Natural killer cell (primary cell): ENCODE data around the gene MSI2. TPM values are rescaled to one million over a fixed set of nuclear protein-coding genes. Genes with fewer than 3 reads are reported as not detected.

ENCODE experiments used
- ATAC-seq, 3 donors: fragments of 150-1000 bp in 2 of 3; fragments of 200-7000 bp in 1 of 3; cut with Tn5 transposase; 1 replicate in 1 of 3; 2 replicates in 2 of 3; pipeline ENCODE4 v1.10.0; 2021; ENCODE audit warnings: mild to moderate bottlenecking in 2 of 3, moderate library complexity in 2 of 3
- DNase-seq, 2 donors: peaks; one replicate each; pipeline versions ENCODE4 v3.0.0 to v3.0.0-alpha.2; 2013 to 2021; ENCODE audit warnings: mixed read lengths in 1 of 2
- H3K27ac ChIP-seq: one replicate; pipeline ENCODE4 v1.5.1; 2013; ENCODE audit warnings: mild to moderate bottlenecking, low read length
- H3K27me3 ChIP-seq: one replicate; pipeline ENCODE4 v1.6.1; 2013; ENCODE audit warnings: low read length; ENCODE audit not compliant: control insufficient read depth, insufficient read depth
- H3K36me3 ChIP-seq: one replicate; pipeline ENCODE4 v1.6.1; 2013; ENCODE audit warnings: low read length; ENCODE audit not compliant: control insufficient read depth, insufficient read depth
- H3K4me1 ChIP-seq: one replicate; pipeline ENCODE4 v1.6.1; 2013; ENCODE audit warnings: low read length; ENCODE audit not compliant: control insufficient read depth, insufficient read depth
- H3K4me3 ChIP-seq: one replicate; pipeline ENCODE4 v1.5.1; 2013; ENCODE audit warnings: low read length
- H3K9me3 ChIP-seq: one replicate; pipeline ENCODE4 v1.6.1; 2013; ENCODE audit warnings: low read length; ENCODE audit not compliant: control insufficient read depth, insufficient read depth
- H3K27ac Mint-ChIP-seq, 2 donors: one replicate each; pipeline ENCODE4 v1.8.0; 2022; ENCODE audit warnings: mild to moderate bottlenecking in 2 of 2, mixed read lengths in 2 of 2, moderate library complexity in 1 of 2
- H3K27me3 Mint-ChIP-seq, 2 donors: one replicate each; pipeline ENCODE4 v1.8.0; 2022; ENCODE audit warnings: low read depth in 2 of 2, mixed read lengths in 2 of 2
- H3K36me3 Mint-ChIP-seq: one replicate; pipeline ENCODE4 v1.8.0; 2022; ENCODE audit warnings: mixed read lengths
- H3K4me1 Mint-ChIP-seq, 2 donors: one replicate each; pipeline ENCODE4 v1.8.0; 2022; ENCODE audit warnings: mixed read lengths in 2 of 2
- H3K4me3 Mint-ChIP-seq: one replicate; pipeline ENCODE4 v1.8.0; 2022; ENCODE audit warnings: mild to moderate bottlenecking, moderate library complexity, mixed read lengths
- H3K9me3 Mint-ChIP-seq, 2 donors: one replicate each; pipeline ENCODE4 v1.8.0; 2022; ENCODE audit warnings: mixed read lengths in 2 of 2
- CTCF ChIP-seq: fragments of 200-600 bp; IDR thresholded peaks from one replicate; pipeline ENCODE4 v1.8.0; 2022; ENCODE audit warnings: antibody characterized with exemption
- WGBS: methylation state at CpG from one replicate; pipeline ENCODE4 v1.1.7; 2013; ENCODE audit warnings: missing lambda C conversion rate; ENCODE audit not compliant: insufficient coverage; 5-methylcytosine and 5-hydroxymethylcytosine counted together
- intact Hi-C: fragments of 100-400 bp; cut with micrococcal nuclease; formaldehyde crosslinking; loops from one replicate; pipeline ENCODE4 v1.14.2; 2022
- total RNA-seq, 4 donors: library from RNA; stranded (reverse); fragments of 120-200 nt in 1 of 4; gene quantifications; one replicate each; pipeline versions ENCODE4 v1.2.3 to v1.2.4, GENCODE V29; 2013 to 2022

The MSI2 gene
- total RNA-seq, 3 donors from 2014 or later (not counting 1 experiment from before 2014, with no cell fraction given): 95.5 to 145 (median 96.8) TPM

DNA sequence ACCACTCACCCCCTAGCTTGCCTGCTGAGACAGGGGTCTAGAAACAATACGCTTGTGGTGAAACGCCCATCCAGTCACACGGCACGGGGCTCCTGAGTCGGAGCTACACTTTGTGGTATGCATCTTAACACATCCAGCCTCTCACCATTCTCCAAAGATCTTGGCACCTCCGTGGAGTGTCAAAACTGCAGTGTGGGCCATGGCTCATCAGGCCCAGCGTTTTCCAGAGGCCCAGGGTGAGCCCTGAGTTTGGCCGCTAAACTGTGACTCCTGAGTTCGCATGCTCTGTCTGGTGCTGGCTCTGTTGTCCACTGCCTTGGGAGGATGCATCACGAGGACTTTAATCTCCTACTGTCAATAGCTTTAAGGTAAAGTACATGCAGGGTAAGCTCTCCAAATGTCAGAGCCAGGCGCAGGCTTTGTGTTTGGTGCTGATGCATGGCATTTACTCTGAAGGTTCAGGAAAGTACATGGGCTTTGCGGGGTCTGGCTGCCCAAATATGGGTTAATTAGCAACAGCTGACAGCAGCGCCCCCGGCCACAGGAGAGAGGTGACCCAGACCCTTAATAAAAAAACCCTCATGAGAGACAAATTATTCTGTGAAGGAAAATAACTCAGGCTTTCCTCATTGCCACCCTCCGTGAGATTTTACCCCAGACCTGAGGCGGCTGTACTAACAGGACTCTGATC is 370.3 kb downstream of the MSI2 start:
- ATAC-seq (no peak), DNase-seq (no peak)
- Mint-ChIP-seq H3K4me1 (peaks cover 12 to 30% of the 10 kb centered on the region in 2 donors), H3K27me3 (no peaks in the 10 kb centered on the region), H3K36me3 (no peaks in the 10 kb centered on the region), H3K9me3 (no peaks in the 10 kb centered on the region), H3K27ac (no peak overlapping the region), H3K4me3 (no peak overlapping the region)
- Histone ChIP-seq H3K36me3 (peaks cover 2% of the 10 kb centered on the region), H3K4me3 (no peak overlapping the region), H3K27ac (no peak overlapping the region), H3K4me1 (peaks cover 46% of the 10 kb centered on the region), H3K9me3 (no peaks in the 10 kb centered on the region), H3K27me3 (no peaks in the 10 kb centered on the region)
- intact Hi-C loops: no loop called here
- 96% methylated on average over 16 of the region's 16 CpGs for WGBS
- TF ChIP-seq CTCF: no peak

GRCh38 chr17:57627591-57627990 is 371.3 kb downstream of the MSI2 start:
- H3K4me3 Mint-ChIP-seq: no peak overlapping the region
- no peaks in the 10 kb centered on the region for H3K36me3 Mint-ChIP-seq
- no peak for ATAC-seq
- intact Hi-C loops: no loop called here
- WGBS: 96% methylated on average over 9 of the region's 10 CpGs
- no peak overlapping the region for H3K27ac Mint-ChIP-seq
- no peak for DNase-seq
- peaks cover 17 to 27% of the 10 kb centered on the region in 2 donors for H3K4me1 Mint-ChIP-seq
- no peak for TF ChIP-seq CTCF
- H3K9me3 ChIP-seq: no peaks in the 10 kb centered on the region
- H3K9me3 Mint-ChIP-seq: no peaks in the 10 kb centered on the region
- peaks cover 2% of the 10 kb centered on the region for H3K36me3 ChIP-seq
- no peak overlapping the region for H3K27ac ChIP-seq
- no peaks in the 10 kb centered on the region for H3K27me3 ChIP-seq
- H3K27me3 Mint-ChIP-seq: no peaks in the 10 kb centered on the region
- H3K4me3 ChIP-seq: no peak overlapping the region
- peaks cover 41% of the 10 kb centered on the region for H3K4me1 ChIP-seq

- intact Hi-C loops: no loop called here
- DNase-seq (no peak), ATAC-seq (no peak)
- 87% methylated on average over 9 of the region's 9 CpGs for WGBS
- no peak for TF ChIP-seq CTCF
- H3K36me3 ChIP-seq: peaks cover 2% of the 10 kb centered on the region
- no peak overlapping the region for H3K4me3 ChIP-seq
- Mint-ChIP-seq H3K27ac (no peak overlapping the region), H3K4me3 (no peak overlapping the region), H3K4me1 (peaks cover 11 to 19% of the 10 kb centered on the region in 2 donors), H3K36me3 (no peaks in the 10 kb centered on the region), H3K27me3 (no peaks in the 10 kb centered on the region), H3K9me3 (no peaks in the 10 kb centered on the region)
- H3K27me3 ChIP-seq: no peaks in the 10 kb centered on the region
- no peaks in the 10 kb centered on the region for H3K9me3 ChIP-seq
- no peak overlapping the region for H3K27ac ChIP-seq
- H3K4me1 ChIP-seq: peaks cover 34% of the 10 kb centered on the region
These were observed 372.1 kb downstream of the MSI2 start for GRCh38 chr17:57628421-57628820.

DNA sequence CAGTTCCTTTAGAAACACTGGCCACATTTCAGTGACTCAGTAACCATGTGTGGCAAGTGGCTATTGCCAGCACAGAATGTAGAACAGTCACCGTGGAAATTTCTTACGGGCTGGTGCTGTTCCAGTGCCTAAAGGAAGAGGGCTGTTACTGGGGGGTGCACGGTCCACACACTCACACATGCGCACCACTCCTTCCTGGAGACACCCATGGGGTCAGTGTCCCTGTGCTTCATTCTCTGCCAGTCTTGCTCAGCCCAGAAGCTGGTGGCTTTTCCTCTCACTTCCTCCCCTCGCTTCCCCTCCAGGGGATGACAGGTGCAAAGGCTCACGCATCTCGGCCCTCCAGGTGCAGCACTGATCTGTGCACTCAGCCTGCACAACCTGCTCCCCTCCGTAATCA is 373.1 kb downstream of the MSI2 start:
- intact Hi-C loops: no loop called here
- H3K4me1 Mint-ChIP-seq: peaks cover 6 to 10% of the 10 kb centered on the region in 2 donors
- WGBS: 70% methylated on average over 8 of the region's 8 CpGs
- Histone ChIP-seq H3K9me3 (no peaks in the 10 kb centered on the region), H3K27ac (no peak overlapping the region), H3K36me3 (peaks cover 2% of the 10 kb centered on the region), H3K4me1 (peaks cover 27% of the 10 kb centered on the region), H3K27me3 (no peaks in the 10 kb centered on the region), H3K4me3 (no peak overlapping the region)
- H3K36me3 Mint-ChIP-seq: no peaks in the 10 kb centered on the region
- DNase-seq (no peak), ATAC-seq (peak in 2 of 3 donors; percentile 15)
- H3K4me3 Mint-ChIP-seq: no peak overlapping the region
- peak overlapping the region in 1 of 2 donors; percentile 36 for H3K27ac Mint-ChIP-seq
- no peaks in the 10 kb centered on the region for H3K27me3 Mint-ChIP-seq
- no peak for TF ChIP-seq CTCF
- H3K9me3 Mint-ChIP-seq: no peaks in the 10 kb centered on the region
